Jurkat, Clone E6-1 (cell line): ENCODE results near the gene RAC2.
A peak's percentile ranks its signal among the peaks of the same experiment; 100 is the strongest.
"Not testable (repeated sequence)": the region's sequence is repeated elsewhere in the genome, so short reads cannot be mapped to it uniquely, and the experiment has no call there.

Experiments
- DNase-seq: peaks from one replicate; pipeline ENCODE4 v3.0.0-alpha.2; 2011; ENCODE audit warnings: low read depth, low spot score
- H3K4me3 ChIP-seq: 2 replicates; pipeline ENCODE4 v1.5.1; 2011; ENCODE audit warnings: mild to moderate bottlenecking, low read length, control low read depth, moderate library complexity

RAC2 gene

DNA sequence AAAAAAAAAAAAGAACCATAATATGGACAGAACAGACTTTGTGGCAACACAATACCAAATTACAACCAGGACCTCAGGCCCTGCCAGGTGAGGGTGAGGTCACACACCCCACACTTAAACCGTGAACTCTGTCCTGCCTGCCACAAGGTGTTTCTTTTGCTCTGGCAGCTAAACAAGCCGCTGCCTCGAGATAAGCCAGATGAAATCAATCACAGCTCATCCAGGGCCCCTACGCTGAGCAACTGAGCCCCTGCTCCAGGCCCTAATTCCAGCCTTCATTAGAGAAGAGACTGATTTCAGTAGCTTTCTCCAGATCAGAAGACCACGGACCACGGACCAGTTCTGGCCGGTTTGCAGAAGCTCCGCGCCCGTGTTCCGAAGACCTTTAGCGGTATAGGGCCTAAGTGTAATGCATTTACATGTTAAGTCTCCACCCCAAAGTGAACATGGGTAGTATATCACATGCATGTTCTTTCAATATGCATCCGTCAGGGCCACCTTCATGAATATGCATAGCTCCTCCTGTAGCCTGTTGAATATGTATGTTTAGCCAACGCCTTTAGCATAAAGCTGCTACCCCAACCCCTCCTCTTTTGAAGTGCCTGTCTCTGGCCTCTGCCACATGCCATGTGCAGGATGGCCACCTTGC lies 14.8 kb upstream of the RAC2 start:
- no peak overlapping the region for H3K4me3 ChIP-seq
- DNase-seq: no peak

DNA sequence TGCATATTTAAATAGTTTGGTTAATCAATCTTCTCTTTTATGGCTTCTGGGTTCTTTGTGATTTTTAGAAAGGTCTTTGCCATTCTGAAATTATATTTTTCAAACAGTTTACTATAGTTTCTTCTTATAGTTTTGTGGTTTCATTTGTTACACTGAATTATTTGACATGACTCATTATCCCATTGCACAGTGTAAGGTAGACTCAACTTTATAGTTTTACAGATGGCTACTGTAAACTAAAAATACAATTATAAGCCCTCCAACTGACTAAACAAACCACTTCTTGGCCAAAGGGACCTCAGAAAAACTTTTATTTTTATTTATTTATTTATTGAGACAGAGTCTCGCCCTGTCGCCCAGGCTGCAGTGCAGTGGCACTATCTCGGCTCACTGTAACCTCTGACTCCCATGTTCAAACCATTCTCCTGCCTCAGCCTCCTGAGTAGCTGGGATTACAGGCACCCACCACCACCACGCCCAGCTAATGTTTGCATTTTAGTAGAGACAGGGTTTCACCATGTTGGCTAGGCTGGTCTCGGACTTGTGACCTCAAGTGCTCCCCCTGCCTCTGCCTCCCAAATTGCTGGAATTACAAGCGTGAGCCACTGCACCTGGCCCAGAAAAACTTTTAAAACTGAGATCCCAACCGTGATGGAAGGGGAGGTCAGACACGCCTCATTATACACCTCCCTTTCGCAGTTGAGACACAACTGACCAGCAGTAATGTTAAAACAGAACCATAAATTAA lies 14.1 kb upstream of the RAC2 start:
- no peak for DNase-seq
- H3K4me3 ChIP-seq: no peak overlapping the region

DNA sequence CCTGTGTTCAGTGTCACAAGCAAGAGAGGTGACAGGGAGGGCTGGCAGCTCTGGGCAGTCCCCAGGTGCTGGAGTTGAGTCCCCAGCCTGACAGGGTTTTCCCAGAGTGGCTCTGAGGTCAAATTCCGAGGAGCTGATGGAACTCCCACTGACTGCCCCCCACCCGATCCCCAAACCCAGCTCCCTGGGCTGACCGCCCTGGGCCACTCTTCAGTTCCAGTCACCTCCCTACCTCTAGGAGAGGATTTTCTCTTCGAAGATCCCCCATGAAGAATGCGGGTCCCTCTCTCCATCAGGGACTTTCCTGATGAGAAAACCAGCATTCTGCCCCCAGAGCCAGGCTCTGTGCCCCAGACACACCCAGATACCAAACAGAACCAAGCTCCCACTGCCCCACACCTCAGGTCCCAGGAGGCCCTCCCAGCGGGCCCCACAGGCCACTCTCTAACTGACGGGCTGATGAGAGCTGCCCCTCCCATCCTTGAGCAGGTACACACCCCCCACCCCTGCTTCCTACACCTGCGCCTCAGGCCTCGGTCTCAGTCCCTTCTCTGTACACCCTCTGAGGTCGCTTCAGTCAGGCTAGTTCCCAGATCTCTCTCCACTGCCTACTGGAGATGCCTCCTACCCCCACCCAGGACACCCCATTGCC lies 12.1 kb upstream of the RAC2 start:
- no peak for DNase-seq
- no peak overlapping the region for H3K4me3 ChIP-seq

DNA sequence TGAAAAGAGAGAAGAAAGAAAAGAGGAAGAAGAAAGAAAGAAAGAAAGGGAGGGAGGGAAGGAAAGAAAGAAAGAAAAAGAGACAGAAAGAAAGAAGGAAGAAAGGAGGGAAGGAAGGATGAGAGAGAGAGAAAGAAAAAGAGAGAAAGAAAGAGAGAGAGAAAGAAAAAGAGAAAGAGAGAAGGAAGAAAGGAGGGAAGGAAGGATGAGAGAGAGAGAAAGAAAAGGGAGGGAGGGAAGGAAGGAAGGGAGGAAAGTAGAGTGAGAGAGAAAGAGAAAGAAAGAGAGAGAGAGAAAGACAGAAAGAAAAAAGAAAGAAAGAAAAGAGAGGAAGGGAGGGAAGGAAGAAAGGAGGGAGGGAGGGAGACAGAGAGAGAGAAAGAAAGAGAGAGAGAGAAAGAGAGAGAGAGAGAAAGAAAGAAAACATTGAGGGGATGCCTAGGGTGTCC lies 11.5 kb upstream of the RAC2 start:
- no peak for DNase-seq
- H3K4me3 ChIP-seq: no peak overlapping the region

DNA sequence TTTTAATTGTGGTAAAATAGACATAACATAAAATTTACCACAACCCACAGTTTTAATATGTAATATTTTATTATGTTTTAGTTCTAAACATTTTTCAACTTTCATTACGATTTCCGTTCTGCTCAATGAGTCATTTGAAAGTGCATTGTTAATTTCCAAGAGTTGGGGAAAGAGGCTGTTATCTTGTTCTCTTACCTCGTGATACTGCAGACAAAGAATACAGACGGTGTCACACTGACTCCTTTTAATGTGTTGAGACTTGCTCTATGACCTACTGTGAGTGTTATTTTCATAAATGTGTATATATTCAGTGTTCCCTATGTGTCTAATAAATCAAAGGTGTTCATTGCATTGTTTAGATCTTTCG lies 10.8 kb upstream of the RAC2 start:
- DNase-seq: no peak

DNA sequence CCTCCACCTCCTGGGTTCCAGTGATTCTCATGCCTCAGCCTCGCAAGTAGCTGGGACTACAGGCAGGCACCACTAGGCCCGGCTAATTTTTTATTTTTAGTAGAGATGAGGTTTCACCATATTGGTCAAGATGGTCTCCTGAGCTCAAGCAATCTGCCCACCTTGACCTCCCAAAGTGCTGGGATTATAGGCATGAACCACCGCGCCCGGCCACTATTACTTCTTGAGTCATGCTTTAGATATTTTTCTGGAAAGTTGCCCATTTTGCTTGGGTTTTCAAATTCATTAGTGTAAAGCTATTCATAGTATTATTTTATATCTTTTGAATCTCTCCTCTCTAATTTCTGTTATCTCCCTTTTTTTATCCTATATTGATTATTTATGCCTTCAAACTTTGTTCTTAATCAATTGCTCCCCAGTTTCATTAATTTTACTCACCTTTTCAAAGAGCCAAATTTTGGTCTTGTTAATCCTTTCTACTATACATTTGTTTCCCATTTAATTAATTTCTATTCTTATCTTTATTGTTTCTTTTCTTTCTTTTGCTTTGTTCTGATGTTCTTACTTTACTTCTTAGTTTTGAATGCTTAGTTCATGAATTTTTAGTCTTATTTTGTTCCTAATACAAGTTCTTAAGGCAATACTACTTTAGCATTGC lies 10.3 kb upstream of the RAC2 start:
- no peak overlapping the region for H3K4me3 ChIP-seq
- DNase-seq: no peak

More for the DNA sequence above, 10.8 kb upstream of the RAC2 start:
- H3K4me3 ChIP-seq: no peak overlapping the region

DNA sequence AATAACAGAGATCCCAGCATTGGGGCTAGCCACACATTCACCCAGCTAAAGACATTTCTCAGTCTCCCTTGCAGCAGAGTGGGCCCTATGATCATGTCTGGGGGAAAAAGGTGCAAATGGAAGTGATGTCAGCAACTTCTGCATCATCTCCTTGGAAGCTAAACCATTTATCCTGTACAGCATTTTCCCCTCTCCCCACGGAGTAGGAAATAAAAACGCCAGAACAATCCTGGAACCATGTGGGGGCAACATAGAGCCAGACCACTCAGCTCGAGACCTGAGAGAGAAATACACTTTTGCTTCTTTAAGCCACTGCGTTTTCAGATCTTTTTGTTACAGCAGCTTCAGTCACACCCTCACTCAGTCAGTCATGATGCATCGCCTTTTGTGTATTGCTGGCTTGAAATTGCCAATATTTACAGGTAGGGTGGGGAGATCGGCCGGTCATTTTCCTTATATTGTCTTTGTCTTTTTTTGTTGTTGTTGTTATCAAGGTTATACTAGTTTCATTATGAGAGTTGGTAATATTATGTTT lies 9.1 kb upstream of the RAC2 start:
- H3K4me3 ChIP-seq: no peak overlapping the region

DNA sequence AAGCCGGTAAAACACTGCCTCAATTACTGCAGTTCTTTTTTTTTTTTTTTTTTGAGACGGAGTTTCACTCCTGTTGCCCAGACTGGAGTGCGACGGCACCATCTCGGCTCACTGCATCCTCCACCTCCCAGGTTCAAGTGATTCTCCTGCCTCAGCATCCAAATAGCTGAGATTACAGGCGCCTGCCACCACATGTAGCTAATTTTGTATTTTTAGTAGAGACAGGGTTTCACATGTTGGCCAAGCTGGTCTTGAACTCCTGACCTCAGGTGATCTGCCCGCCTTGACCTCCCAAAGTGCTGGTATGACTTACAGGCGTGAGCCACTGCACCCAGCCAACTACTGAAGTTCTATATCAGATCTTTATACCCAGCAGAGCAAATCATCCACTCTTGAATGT lies 7.8 kb upstream of the RAC2 start:
- H3K4me3 ChIP-seq, DNase-seq: not testable (repeated sequence)

More for the DNA sequence above, 9.1 kb upstream of the RAC2 start:
- no peak for DNase-seq

DNA sequence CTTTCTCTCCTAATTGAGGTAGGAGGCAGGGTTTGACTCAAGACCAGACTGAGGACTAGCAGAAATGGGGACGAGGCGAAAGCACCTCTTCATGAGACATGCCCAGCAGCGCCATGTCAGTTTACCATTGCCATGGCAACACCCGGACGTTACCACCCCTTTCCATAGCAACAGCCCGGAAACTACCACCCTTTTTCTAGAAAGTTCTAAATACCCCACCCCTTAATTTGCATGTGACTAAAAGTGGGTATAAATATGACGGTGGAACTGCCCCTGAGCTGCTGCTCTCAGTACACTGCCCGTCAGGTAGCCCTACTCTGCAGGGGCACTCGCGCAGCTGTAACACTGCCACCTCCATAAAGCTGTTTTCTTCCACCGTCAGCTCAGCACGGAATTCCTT lies 5.9 kb upstream of the RAC2 start:
- DNase-seq: no peak
- H3K4me3 ChIP-seq: no peak overlapping the region

DNA sequence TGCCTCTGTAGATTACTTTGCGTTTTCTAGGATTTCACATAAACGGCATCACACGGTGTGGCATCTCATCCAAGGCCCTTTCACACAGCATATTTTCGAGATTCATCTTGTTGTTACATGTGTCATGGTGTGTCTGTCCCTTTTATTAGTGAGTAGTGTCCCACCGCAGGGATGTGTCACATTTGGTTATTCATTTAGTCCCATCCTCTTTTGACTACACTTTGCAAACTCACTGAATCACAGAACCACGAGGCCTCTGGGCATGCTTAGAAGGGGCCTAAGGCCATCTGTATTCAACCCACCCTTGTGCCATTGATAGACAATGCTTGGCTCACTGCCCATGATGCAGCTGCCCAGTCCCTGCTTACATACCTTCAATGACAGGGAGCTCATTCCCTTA lies 4.2 kb upstream of the RAC2 start:
- no peak for DNase-seq
- no peak overlapping the region for H3K4me3 ChIP-seq

DNA sequence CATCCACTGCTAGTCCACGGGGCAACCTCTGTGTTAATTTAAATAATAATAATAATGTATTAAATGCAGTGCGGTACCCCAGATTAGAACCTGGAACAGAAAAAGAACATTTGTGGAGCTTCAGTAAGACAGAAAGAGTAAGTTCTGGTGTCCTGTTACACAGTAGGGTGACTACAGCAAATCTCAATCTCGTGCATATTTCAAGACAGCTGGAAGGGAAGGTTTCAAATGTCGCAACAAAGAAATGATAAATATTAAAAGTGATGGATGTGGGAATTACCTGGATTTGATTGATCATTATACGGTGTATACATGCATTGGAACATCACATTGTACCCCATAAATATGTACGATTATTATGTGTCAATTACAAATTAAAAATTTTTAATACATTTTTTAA lies 1.7 kb upstream of the RAC2 start:
- H3K4me3 ChIP-seq: no peak overlapping the region
- no peak for DNase-seq

DNA sequence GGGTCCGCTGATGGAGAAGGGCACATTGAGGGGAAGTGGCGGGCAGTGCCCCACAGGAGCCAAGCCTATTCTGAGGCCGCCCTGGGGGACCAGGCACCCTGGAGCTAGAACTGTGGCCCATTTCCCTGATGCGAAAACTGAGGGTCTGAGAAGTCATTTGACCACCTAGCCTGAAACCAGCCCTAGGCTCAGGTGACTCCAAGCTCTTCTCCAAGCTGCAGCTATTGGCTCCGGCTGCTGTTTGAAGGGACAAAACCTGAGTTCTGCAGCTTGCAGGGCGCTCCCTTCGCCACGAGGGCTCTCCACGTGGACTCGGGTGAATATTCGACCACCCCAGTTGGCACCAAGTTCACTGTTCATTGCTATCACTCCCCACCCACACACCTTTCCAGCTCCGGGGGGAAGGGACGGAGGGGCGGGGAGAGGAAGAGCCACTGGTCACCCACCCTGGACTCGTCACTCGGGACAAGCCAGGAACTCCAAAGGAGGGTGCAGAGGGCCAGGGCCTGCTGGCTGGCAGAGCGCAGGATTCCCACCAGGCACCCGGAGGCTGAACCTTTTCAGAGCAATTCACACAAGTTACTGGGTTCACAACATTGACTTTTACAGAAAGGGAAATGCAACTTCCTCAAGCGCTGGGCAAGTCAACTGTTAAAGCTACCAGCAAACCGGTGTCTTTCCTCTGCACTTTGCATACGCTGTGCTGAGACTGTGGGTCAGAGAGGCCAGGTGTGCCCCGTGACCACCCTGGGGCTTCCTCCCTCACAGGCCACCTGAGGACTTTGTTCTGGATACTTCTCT lies 1.1 kb upstream of the RAC2 start:
- no peak overlapping the region for H3K4me3 ChIP-seq
- DNase-seq: no peak

DNA sequence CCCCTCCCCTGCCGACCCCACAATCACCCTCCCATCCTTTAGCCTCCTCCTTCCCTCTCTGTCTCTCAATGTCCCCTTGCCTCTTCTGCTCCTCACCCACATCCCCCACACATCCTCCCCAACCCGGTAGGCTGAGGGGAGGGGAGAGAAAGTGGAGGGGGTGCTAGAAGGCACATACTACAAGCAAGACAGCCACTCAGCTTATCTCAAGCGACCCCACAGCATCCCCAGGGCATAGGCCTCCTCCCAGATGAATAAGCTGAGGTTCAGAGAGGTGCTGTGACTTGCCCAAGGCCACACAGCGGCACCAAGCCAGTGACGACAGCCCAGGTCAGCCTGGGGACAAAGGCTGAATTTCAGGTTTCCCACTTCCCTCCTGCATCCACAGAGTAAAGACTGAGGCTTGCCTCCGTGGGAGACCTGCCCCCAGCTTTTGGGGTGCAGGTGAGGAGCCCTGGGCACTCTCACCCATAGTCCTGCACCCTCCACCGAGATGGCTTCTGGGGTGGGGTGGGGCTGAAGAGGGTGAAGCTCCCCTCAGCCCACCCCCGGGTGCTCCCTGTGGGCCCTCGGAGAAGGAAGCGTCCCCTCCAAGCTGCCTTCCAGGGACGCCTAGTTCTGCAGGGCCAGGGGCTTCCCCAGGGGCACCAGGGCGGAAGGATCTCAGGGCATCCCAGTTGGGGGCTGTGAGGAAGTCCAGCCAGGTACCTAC lies 511 bp downstream of the RAC2 start:
- peak overlapping the region; percentile 80 for H3K4me3 ChIP-seq

DNA sequence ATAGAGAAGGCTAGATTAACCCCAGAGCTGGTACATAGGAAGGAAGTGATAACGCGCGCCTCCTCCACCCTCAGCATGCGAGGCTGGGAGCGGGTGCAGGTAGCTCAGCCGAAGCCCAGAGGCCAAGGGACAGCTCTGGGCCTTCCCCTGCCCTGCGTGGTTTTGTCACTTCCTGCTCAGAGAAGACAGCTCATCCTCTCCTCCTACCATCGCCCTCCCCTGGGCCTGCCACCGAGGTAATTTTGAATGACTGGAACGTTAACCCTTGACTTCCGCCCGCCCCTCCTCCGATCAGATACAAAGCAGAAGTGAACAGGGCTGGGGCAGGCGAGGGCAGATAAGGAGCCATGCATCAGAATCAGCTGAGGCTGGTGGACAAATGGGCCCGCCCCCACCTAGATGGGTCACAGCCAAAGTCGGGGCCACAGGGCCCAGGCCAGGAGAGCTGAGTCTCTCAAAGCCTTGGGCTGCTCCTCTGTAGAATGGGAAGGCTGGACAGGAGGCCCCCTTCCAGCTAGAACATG lies 1.6 kb downstream of the RAC2 start:
- H3K4me3 ChIP-seq: peak overlapping the region; percentile 80
- DNase-seq: peak; percentile 81

More for the DNA sequence above, 511 bp downstream of the RAC2 start:
- no peak for DNase-seq

DNA sequence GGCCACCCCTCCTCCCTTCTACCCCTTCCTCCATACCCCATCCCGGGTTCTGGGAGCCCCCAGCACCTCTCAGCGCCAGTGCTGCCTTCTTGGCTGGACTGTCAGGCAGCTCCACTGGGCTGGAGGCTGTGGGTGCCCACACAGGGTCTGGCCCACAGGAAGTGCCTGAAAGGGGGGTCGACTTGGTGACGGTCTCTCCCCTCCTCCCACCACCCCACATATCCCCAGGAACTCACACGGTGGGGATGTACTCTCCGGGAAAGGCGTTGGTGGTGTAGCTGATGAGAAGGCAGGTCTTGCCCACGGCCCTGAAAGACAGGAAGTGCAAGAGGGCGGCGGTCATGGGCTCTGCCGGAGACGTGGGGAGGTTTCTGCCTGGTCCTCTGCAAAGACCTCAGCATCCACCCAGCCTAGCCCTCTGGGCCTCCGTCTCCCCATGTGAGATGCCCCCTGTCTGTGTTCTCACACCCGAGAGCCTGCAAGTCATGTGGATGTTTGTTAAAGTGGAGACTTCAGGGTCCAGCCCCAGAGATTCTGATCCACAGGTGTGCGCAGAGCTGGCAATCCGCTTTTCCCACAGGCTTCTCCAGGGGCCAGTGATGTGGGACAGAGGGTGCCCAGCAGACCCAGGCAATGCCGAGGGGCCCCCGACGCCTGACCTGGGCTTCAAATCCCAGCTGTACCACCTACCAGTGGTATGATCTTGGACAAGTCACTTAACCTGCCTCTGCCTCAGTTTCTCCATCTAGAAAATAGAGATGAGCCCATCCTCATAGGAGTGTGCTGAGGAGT lies 2.5 kb downstream of the RAC2 start:
- peak overlapping the region; percentile 80 for H3K4me3 ChIP-seq
- no peak for DNase-seq

DNA sequence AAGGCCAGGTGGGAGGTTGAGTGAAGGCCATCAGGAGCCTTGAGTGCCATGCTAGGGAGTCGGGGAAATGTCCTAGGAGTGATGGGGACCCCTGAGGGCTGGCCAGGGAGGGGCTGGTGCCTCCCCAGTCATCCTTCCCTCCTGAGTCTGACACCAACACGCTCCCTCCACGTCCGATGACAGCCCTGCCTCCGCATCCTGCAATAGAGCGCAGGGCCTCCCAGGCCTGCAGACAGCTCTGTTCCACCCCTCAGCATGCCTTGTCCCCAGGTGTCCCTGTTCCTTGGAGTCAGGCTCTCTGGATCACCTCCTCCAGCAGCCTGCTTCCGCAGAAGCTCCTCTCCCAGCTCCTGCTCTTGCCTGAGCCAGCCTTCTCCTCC lies 3.1 kb downstream of the RAC2 start:
- H3K4me3 ChIP-seq: no peak overlapping the region; the same call in 1 of the 2 replicates

DNA sequence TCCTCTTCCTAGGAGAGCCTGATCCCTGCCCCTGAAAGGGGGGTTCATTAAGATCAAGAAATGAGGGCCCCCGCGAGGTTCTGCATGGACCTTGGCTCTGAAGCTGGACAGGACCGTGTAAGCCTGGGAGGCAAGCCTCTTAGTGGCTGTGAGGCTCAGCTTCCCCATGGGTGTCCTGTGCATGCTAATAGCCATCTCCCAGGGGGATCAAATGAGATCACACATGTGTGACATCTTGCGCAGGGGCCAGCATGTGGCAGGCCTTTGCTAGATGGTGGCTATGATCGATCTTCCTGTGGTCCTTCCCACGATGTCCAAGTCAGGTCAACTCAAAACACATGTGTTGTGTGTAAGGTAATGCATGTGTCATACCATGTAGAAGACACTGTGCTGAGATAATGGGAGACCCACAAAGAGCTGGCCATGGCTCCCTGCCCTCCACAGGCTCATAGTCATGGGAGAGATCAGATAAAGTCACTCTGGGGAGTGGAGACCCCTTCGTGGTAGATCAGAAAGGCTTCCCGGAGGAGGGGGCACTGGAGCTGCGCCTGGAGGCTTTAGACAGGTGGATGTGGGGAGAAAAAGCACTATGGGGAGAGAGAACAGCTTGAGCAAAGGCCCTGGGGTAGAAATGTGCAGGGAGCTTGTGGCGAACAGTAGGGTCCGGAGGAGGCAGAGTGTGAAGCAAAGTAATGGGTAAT lies 3.7 kb downstream of the RAC2 start:
- H3K4me3 ChIP-seq: no peak overlapping the region
- DNase-seq: no peak

More for the DNA sequence above, 3.1 kb downstream of the RAC2 start:
- no peak for DNase-seq
